Measurements from ENCODE around the gene SLC25A30.
A peak's percentile ranks its signal among the peaks of the same experiment; 100 is the strongest.

GRCh38 chr13:45432737-45433380 lies 14.7 kb upstream of the SLC25A30 start:
- TF ChIP-seq, protein P1, sequence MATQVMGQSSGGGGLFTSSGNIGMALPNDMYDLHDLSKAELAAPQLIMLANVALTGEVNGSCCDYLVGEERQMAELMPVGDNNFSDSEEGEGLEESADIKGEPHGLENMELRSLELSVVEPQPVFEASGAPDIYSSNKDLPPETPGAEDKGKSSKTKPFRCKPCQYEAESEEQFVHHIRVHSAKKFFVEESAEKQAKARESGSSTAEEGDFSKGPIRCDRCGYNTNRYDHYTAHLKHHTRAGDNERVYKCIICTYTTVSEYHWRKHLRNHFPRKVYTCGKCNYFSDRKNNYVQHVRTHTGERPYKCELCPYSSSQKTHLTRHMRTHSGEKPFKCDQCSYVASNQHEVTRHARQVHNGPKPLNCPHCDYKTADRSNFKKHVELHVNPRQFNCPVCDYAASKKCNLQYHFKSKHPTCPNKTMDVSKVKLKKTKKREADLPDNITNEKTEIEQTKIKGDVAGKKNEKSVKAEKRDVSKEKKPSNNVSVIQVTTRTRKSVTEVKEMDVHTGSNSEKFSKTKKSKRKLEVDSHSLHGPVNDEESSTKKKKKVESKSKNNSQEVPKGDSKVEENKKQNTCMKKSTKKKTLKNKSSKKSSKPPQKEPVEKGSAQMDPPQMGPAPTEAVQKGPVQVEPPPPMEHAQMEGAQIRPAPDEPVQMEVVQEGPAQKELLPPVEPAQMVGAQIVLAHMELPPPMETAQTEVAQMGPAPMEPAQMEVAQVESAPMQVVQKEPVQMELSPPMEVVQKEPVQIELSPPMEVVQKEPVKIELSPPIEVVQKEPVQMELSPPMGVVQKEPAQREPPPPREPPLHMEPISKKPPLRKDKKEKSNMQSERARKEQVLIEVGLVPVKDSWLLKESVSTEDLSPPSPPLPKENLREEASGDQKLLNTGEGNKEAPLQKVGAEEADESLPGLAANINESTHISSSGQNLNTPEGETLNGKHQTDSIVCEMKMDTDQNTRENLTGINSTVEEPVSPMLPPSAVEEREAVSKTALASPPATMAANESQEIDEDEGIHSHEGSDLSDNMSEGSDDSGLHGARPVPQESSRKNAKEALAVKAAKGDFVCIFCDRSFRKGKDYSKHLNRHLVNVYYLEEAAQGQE (IDR thresholded peaks at IDR 0.05) = peak; percentile 47
- TF ChIP-seq, protein P2, sequence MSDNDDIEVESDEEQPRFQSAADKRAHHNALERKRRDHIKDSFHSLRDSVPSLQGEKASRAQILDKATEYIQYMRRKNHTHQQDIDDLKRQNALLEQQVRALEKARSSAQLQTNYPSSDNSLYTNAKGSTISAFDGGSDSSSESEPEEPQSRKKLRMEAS (IDR thresholded peaks at IDR 0.05) = no peak
- TF ChIP-seq, protein P3, sequence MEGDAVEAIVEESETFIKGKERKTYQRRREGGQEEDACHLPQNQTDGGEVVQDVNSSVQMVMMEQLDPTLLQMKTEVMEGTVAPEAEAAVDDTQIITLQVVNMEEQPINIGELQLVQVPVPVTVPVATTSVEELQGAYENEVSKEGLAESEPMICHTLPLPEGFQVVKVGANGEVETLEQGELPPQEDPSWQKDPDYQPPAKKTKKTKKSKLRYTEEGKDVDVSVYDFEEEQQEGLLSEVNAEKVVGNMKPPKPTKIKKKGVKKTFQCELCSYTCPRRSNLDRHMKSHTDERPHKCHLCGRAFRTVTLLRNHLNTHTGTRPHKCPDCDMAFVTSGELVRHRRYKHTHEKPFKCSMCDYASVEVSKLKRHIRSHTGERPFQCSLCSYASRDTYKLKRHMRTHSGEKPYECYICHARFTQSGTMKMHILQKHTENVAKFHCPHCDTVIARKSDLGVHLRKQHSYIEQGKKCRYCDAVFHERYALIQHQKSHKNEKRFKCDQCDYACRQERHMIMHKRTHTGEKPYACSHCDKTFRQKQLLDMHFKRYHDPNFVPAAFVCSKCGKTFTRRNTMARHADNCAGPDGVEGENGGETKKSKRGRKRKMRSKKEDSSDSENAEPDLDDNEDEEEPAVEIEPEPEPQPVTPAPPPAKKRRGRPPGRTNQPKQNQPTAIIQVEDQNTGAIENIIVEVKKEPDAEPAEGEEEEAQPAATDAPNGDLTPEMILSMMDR (IDR thresholded peaks at IDR 0.05; ENCODE audit: low read depth, low read length, missing input control) = no peak
- peak in 1 of 2 donors; percentile 25 for TF ChIP-seq RAD21 (IDR thresholded peaks at IDR 0.05)
- no peak for TF ChIP-seq JUND (IDR thresholded peaks at IDR 0.05)
- TF ChIP-seq TAF1 (conservative IDR thresholded peaks at IDR 0.05) = peak; percentile 64
- no peak for TF ChIP-seq ATF3 (IDR thresholded peaks at IDR 0.05)
- no peak for TF ChIP-seq GABPA (IDR thresholded peaks at IDR 0.05 in 1 of 2, conservative IDR thresholded peaks at IDR 0.05 in 1 of 2)
- TF ChIP-seq EGR1 (IDR thresholded peaks at IDR 0.05; ENCODE audit: low read depth in 2 of 2) = no peak
